T47D (cell line): Measurements from ENCODE around the gene SLC9B2.
A peak's percentile ranks its signal among the peaks of the same experiment; 100 is the strongest.

Experiments
- DNase-seq, 2 experiments: peaks; one replicate each; pipeline versions ENCODE4 v3.0.0 to v3.0.0-alpha.2; 2011 to 2012; ENCODE audit warnings: low read depth in 1 of 2, low spot score in 1 of 2
- JUND ChIP-seq: IDR thresholded peaks from 2 replicates; pipeline ENCODE4 v1.6.1; 2012; ENCODE audit warnings: low read depth
- in situ Hi-C: cut with HindIII; loops from 2 replicates; pipeline ENCODE4 v1.10.0; 2016; ENCODE audit warnings: low sequenced_read_pairs, low pct_unique_long_range_greater_than_20kb

SLC9B2 gene

GRCh38 chr4:103076747-103077347, at the start of gene SLC9B2:
SLC9B2 (minus strand) TSS chr4:103076761; CDS start chr4:103067550, 9,211 bp downstream.
- DNase-seq: peak; percentile 58 to 65
- in situ Hi-C loops: no loop called here
- TF ChIP-seq JUND: no peak

GRCh38 chr4:103126126-103126525, 49.6 kb upstream of the SLC9B2 start:
- TF ChIP-seq JUND: no peak
- DNase-seq: no peak
- in situ Hi-C loops: no loop called here

GRCh38 chr4:103123114-103123513, 46.6 kb upstream of the SLC9B2 start:
- in situ Hi-C loops: no loop called here
- no peak for DNase-seq
- no peak for TF ChIP-seq JUND

- TF ChIP-seq JUND: no peak
- DNase-seq: no peak
- in situ Hi-C loops: no loop called here
These were observed 41.6 kb upstream of the SLC9B2 start for GRCh38 chr4:103118166-103118565.

- in situ Hi-C loops: no loop called here
- DNase-seq: no peak
- TF ChIP-seq JUND: no peak
These were observed 35.0 kb upstream of the SLC9B2 start for GRCh38 chr4:103111598-103111997.

- in situ Hi-C loops: no loop called here
- no peak for TF ChIP-seq JUND
- no peak for DNase-seq
These were observed 32.0 kb upstream of the SLC9B2 start for GRCh38 chr4:103108542-103108941.

GRCh38 chr4:103105558-103106356, 29.2 kb upstream of the SLC9B2 start:
- in situ Hi-C loops: no loop called here
- DNase-seq: no peak
- TF ChIP-seq JUND: no peak

GRCh38 chr4:103104886-103105285, 28.3 kb upstream of the SLC9B2 start:
- no peak for DNase-seq
- in situ Hi-C loops: no loop called here
- no peak for TF ChIP-seq JUND

GRCh38 chr4:103100691-103101090, 24.1 kb upstream of the SLC9B2 start:
- TF ChIP-seq JUND: no peak
- in situ Hi-C loops: no loop called here
- DNase-seq: no peak

GRCh38 chr4:103099691-103100392, 23.3 kb upstream of the SLC9B2 start, which contains the start of gene BDH2:
BDH2 (minus strand) TSS chr4:103099834; CDS start chr4:103096254, 3,580 bp downstream.
- in situ Hi-C loops: no loop called here
- DNase-seq: peak; percentile 55 to 91
- no peak for TF ChIP-seq JUND

GRCh38 chr4:103098756-103099440, 22.3 kb upstream of the SLC9B2 start:
- no peak for TF ChIP-seq JUND
- DNase-seq: no peak
- in situ Hi-C loops: no loop called here

GRCh38 chr4:103098341-103098740, 21.8 kb upstream of the SLC9B2 start:
- DNase-seq: no peak
- in situ Hi-C loops: no loop called here
- TF ChIP-seq JUND: no peak
